IMR-90 (cell line): ENCODE results near the gene PALM. TPM values are rescaled to one million over a fixed set of nuclear protein-coding genes. Genes with fewer than 3 reads are reported as not detected.

Experiments used
- ATAC-seq: fragments of 200-7000 bp; cut with Tn5 transposase; 2 replicates; pipeline ENCODE4 v1.9.1; 2020; ENCODE audit warnings: low read depth, mild to moderate bottlenecking, moderate library complexity
- BruUV-seq: library from RNA; stranded (reverse); fragments of 400-500 nt; replicated peaks from 2 replicates; lab custom pipeline; 2021; lab: Mats Ljungman, UMichigan
- CTCF ChIA-PET: fragments of 300-600 bp; formaldehyde crosslinking; extraction: SDS; loops from one replicate; lab custom pipeline; 2021; ENCODE audit warnings: antibody characterized with exemption; lab: Yijun Ruan, JAX
- POLR2A ChIA-PET: fragments of 300-600 bp; sonication (Branson Sonifier 250); formaldehyde crosslinking; loops from one replicate; lab custom pipeline; 2022; ENCODE audit warnings: antibody characterized with exemption; ENCODE audit not compliant: unreplicated experiment; lab: Charles Lee
- DNase-seq: peaks from one replicate; pipeline ENCODE4 v3.0.0; 2013
- H2AFZ ChIP-seq: replicated peaks from 2 replicates; pipeline ENCODE3; 2013; ENCODE audit warnings: low read length, mild to moderate bottlenecking; ENCODE audit not compliant: poor library complexity
- H2AK5ac ChIP-seq: 2 replicates; pipeline ENCODE4 v1.6.1; 2013; ENCODE audit warnings: low read depth, low read length, inconsistent platforms
- H2AK9ac ChIP-seq: replicated peaks from 2 replicates; pipeline ENCODE3; 2013; ENCODE audit warnings: mild to moderate bottlenecking, low read depth, low read length, moderate library complexity; ENCODE audit not compliant: poor library complexity
- H2BK120ac ChIP-seq: 2 replicates; pipeline ENCODE4 v1.6.1; 2013; ENCODE audit warnings: low read depth, low read length, inconsistent platforms
- H2BK15ac ChIP-seq: 3 replicates; pipeline ENCODE4 v1.6.1; 2013; ENCODE audit warnings: low read depth, low read length, inconsistent platforms
- H2BK20ac ChIP-seq: 2 replicates; pipeline ENCODE4 v1.6.1; 2013; ENCODE audit warnings: low read depth, mild to moderate bottlenecking, inconsistent platforms, low read length, moderate library complexity
- H2BK5ac ChIP-seq: 2 replicates; pipeline ENCODE4 v1.6.1; 2013; ENCODE audit warnings: mild to moderate bottlenecking, low read depth, low read length, inconsistent platforms; ENCODE audit not compliant: poor library complexity, severe bottlenecking
- H3K14ac ChIP-seq: replicated peaks from 2 replicates; pipeline ENCODE4 v1.6.1; 2013; ENCODE audit warnings: low read depth, low read length, inconsistent platforms
- H3K18ac ChIP-seq: 2 replicates; pipeline ENCODE4 v1.6.1; 2013; ENCODE audit warnings: low read depth, low read length, control low read depth
- H3K23ac ChIP-seq: 2 replicates; pipeline ENCODE4 v1.6.1; 2013; ENCODE audit warnings: low read depth, low read length, inconsistent platforms
- H3K27ac ChIP-seq: 2 replicates; pipeline ENCODE4 v1.5.1; 2013; ENCODE audit warnings: mild to moderate bottlenecking, control low read depth, low read length; ENCODE audit not compliant: insufficient read depth
- H3K27me3 ChIP-seq: 2 replicates; pipeline ENCODE4 v1.6.1; 2013; ENCODE audit warnings: low read length; ENCODE audit not compliant: control insufficient read depth, insufficient read depth
- H3K36me3 ChIP-seq: 2 replicates; pipeline ENCODE4 v1.6.1; 2013; ENCODE audit warnings: low read length, mixed read lengths; ENCODE audit not compliant: control insufficient read depth, insufficient read depth
- H3K4ac ChIP-seq: 2 replicates; pipeline ENCODE4 v1.6.1; 2013; ENCODE audit warnings: low read depth, low read length, inconsistent platforms
- H3K4me1 ChIP-seq: 2 replicates; pipeline ENCODE4 v1.6.1; 2013; ENCODE audit warnings: low read length, mixed read lengths; ENCODE audit not compliant: control insufficient read depth, insufficient read depth
- H3K4me2 ChIP-seq: 2 replicates; pipeline ENCODE4 v1.6.1; 2013; ENCODE audit warnings: low read depth, mild to moderate bottlenecking, control low read depth, low read length, moderate library complexity
- H3K4me3 ChIP-seq: 2 replicates; pipeline ENCODE4 v1.5.1; 2013; ENCODE audit warnings: low read depth, mild to moderate bottlenecking, control low read depth, low read length, moderate library complexity; ENCODE audit not compliant: insufficient read depth
- H3K56ac ChIP-seq: 2 replicates; pipeline ENCODE4 v1.6.1; 2013; ENCODE audit warnings: low read length, inconsistent platforms; ENCODE audit not compliant: insufficient read depth; ENCODE audit errors: extremely low read depth
- H3K79me1 ChIP-seq, 2 experiments: 2 replicates each; pipeline ENCODE4 v1.6.1; 2013; ENCODE audit warnings: low read length in 2 of 2, inconsistent platforms in 1 of 2, low read depth in 1 of 2
- H3K9ac ChIP-seq: 2 replicates; pipeline ENCODE4 v1.6.1; 2013; ENCODE audit warnings: low read depth, low read length, control low read depth
- H3K9me1 ChIP-seq: 2 replicates; pipeline ENCODE4 v1.6.1; 2013; ENCODE audit warnings: low read length, inconsistent platforms; ENCODE audit not compliant: insufficient read depth
- H3K9me3 ChIP-seq: 2 replicates; pipeline ENCODE4 v1.6.1; 2013; ENCODE audit warnings: low read length; ENCODE audit not compliant: control insufficient read depth, insufficient read depth
- H4K20me1 ChIP-seq: 2 replicates; pipeline ENCODE4 v1.6.1; 2013; ENCODE audit warnings: low read length, inconsistent platforms; ENCODE audit not compliant: insufficient read depth
- H4K5ac ChIP-seq: 2 replicates; pipeline ENCODE4 v1.6.1; 2013; ENCODE audit warnings: mild to moderate bottlenecking, low read depth, low read length, control low read depth
- H4K8ac ChIP-seq, 2 experiments: 2 replicates each; pipeline ENCODE4 v1.6.1; 2013; ENCODE audit warnings: low read depth in 2 of 2, low read length in 2 of 2, control low read depth in 1 of 2, inconsistent platforms in 1 of 2
- H4K91ac ChIP-seq: 2 replicates; pipeline ENCODE4 v1.6.1; 2013; ENCODE audit warnings: low read depth, low read length, inconsistent platforms; ENCODE audit not compliant: insufficient read depth
- CHD1 ChIP-seq: IDR thresholded peaks from 2 replicates; pipeline ENCODE4 v1.6.1; 2012; ENCODE audit warnings: low read depth, low read length, improper control_type of control experiment
- CTCF ChIP-seq: conservative IDR thresholded peaks from 2 replicates; pipeline ENCODE4 v1.5.1; 2012; ENCODE audit warnings: mild to moderate bottlenecking, low read depth, low read length, improper control_type of control experiment
- FOS ChIP-seq: fragments of 150-350 bp; IDR thresholded peaks from 2 replicates; pipeline ENCODE4 v1.6.1; 2016; ENCODE audit warnings: low read depth, low read length
- MAFK ChIP-seq: IDR thresholded peaks from 2 replicates; pipeline ENCODE4 v1.6.1; 2012; ENCODE audit warnings: low read depth, low read length, improper control_type of control experiment
- MAZ ChIP-seq: IDR thresholded peaks from 2 replicates; pipeline ENCODE4 v1.6.1; 2012; ENCODE audit warnings: low read depth, mild to moderate bottlenecking, low read length, improper control_type of control experiment, moderate library complexity, borderline replicate concordance
- POLR2A ChIP-seq: IDR thresholded peaks from 2 replicates; pipeline ENCODE4 v1.6.1; 2012; ENCODE audit warnings: mild to moderate bottlenecking, low read depth, low read length
- RFX5 ChIP-seq: IDR thresholded peaks from 2 replicates; pipeline ENCODE4 v1.8.0; 2012; ENCODE audit warnings: low read depth, mild to moderate bottlenecking, low read length, moderate library complexity
- SMC3 ChIP-seq: fragments of 150-350 bp; IDR thresholded peaks from 2 replicates; pipeline ENCODE4 v1.6.1; 2016; ENCODE audit warnings: low read depth, mild to moderate bottlenecking, antibody characterized with exemption, low read length, moderate library complexity
- WGBS, 2 experiments: methylation state at CpG; one replicate each; pipeline versions ENCODE4 v1.1.5 to v1.1.7; 2013; ENCODE audit warnings: missing lambda C conversion rate in 2 of 2; ENCODE audit not compliant: insufficient read length in 1 of 2; ENCODE audit errors: extremely low coverage in 2 of 2; 5-methylcytosine and 5-hydroxymethylcytosine counted together
- dilution Hi-C: fragments of 300-500 bp; cut with HindIII; formaldehyde crosslinking; loops from one replicate; pipeline ENCODE4 v1.14.3; 2018; ENCODE audit warnings: low sequenced_read_pairs; ENCODE audit not compliant: unreplicated experiment
- in situ Hi-C: fragments of 300-500 bp; cut with MboI; formaldehyde crosslinking; loops from 3 replicates; pipeline ENCODE4 v1.14.3; 2019; ENCODE audit warnings: low sequenced_read_pairs, inconsistent platforms, mixed read lengths
- intact Hi-C: fragments of 100-400 bp; cut with micrococcal nuclease; formaldehyde crosslinking; loops from 2 replicates; pipeline ENCODE4 v1.10.0; 2022
- polyA plus RNA-seq, 3 experiments: library from polyadenylated mRNA; depleted of rRNA; stranded (reverse); fragments of >200 nt; gene quantifications; 2 replicates each; pipeline ENCODE4 v1.2.3, GENCODE V29; 2012; ENCODE audit warnings: low replicate concordance in 1 of 3
- total RNA-seq: library from RNA; depleted of rRNA; stranded (reverse); fragments of >200 nt; gene quantifications from 2 replicates; pipeline ENCODE4 v1.2.3, GENCODE V29; 2012

The PALM gene
- total and polyA plus RNA-seq, 2 of the 4 experiments (the other 2 are of a cell fraction) = 2.2 to 7.4 TPM

DNA sequence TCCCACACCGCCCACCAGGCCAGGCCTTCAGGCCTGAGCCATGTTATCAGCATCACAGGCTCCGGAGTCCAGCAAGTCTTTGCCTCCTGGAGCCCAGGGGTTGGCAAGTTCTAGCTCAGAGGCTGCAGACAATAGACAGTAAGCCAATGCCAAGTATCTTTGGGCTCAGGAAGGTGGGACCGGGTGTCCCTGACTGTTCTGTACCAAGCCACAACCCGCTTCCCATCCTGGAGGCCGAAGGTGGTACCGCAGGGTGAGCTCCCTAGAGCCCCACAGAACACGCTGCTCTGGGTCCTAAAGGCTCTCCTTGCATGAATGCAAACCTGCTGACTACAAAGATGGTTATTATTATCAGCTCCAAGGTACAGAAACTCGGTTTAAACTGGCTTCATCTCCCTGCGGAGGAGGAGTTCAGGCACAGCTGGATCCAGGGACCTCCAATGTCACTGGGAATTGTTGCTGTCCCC, 38.1 kb upstream of the PALM start:
- H4K5ac ChIP-seq = no peak overlapping the region
- dilution Hi-C loops = no loop called here
- ChIA-PET CTCF (no interaction called here), POLR2A (no interaction called here)
- no peak overlapping the region for H3K18ac ChIP-seq
- WGBS, 2 experiments = 85% methylated on average over 8 of the region's 9 CpGs; no CpG with 5 or more reads in 1 of the 2 experiments
- ATAC-seq (no peak), DNase-seq (no peak)
- no peak overlapping the region for H2BK20ac ChIP-seq
- no peak overlapping the region for H2BK15ac ChIP-seq
- no peaks in the 10 kb centered on the region for H3K9me1 ChIP-seq
- H3K4me1 ChIP-seq = peaks cover 6% of the 10 kb centered on the region
- H3K79me1 ChIP-seq = no peaks in the 10 kb centered on the region
- H3K14ac ChIP-seq = no peak overlapping the region
- H3K56ac ChIP-seq = no peak overlapping the region
- no peak overlapping the region for H4K8ac ChIP-seq
- BruUV-seq = no TSS peak
- no peak overlapping the region for H2AK5ac ChIP-seq
- H4K91ac ChIP-seq = no peak overlapping the region
- H3K9ac ChIP-seq = no peak overlapping the region
- in situ Hi-C loops = no loop called here
- no peak overlapping the region for H3K23ac ChIP-seq
- H4K20me1 ChIP-seq = no peaks in the 10 kb centered on the region
- intact Hi-C loops = no loop called here
- no peak overlapping the region for H3K4ac ChIP-seq
- peak overlapping the region; percentile 32 for H2AFZ ChIP-seq
- no peak overlapping the region for H3K4me2 ChIP-seq
- H3K27me3 ChIP-seq = no peaks in the 10 kb centered on the region
- H3K36me3 ChIP-seq = no peaks in the 10 kb centered on the region
- TF ChIP-seq MAZ (no peak), FOS (no peak), RFX5 (no peak), CHD1 (no peak), SMC3 (no peak), MAFK (no peak), CTCF (no peak), POLR2A (no peak)
- H2BK120ac ChIP-seq = no peak overlapping the region
- H3K4me3 ChIP-seq = no peak overlapping the region
- H3K27ac ChIP-seq = no peak overlapping the region
- no peak overlapping the region for H2AK9ac ChIP-seq
- no peak overlapping the region for H2BK5ac ChIP-seq
- H3K9me3 ChIP-seq = 0 out of 2 replicates have a peak, but pooled peaks cover 2% of the 10 kb centered on the region
